DMS53 treated with DMSO at 0.1 percent for 48 hours (cell line): ENCODE measurements around the gene MOV10L1.

Source experiments
- DNase-seq: peaks from one replicate; lab custom pipeline; 2025; ENCODE audit not compliant: unreplicated experiment; lab: John Stamatoyannopoulos, UW

Gene MOV10L1

GRCh38 chr22:50104141-50104544 is 14.3 kb downstream of the MOV10L1 start:
- no peak for DNase-seq

GRCh38 chr22:50105208-50106100 is 15.6 kb downstream of the MOV10L1 start:
- DNase-seq = no peak

GRCh38 chr22:50107529-50107928 is 17.7 kb downstream of the MOV10L1 start:
- no peak for DNase-seq

- DNase-seq = no peak
Observed at GRCh38 chr22:50111056-50111455, 21.2 kb downstream of the MOV10L1 start.

GRCh38 chr22:50112151-50113118 is 22.6 kb downstream of the MOV10L1 start:
- no peak for DNase-seq

- DNase-seq = no peak
Observed at GRCh38 chr22:50114221-50115021, 24.6 kb downstream of the MOV10L1 start.

GRCh38 chr22:50115693-50116092 is 25.9 kb downstream of the MOV10L1 start:
- no peak for DNase-seq

- no peak for DNase-seq
Observed at GRCh38 chr22:50117168-50117762, 27.5 kb downstream of the MOV10L1 start.

- DNase-seq = no peak
Observed at GRCh38 chr22:50118129-50118528, 28.3 kb downstream of the MOV10L1 start.

GRCh38 chr22:50118557-50119168 is 28.9 kb downstream of the MOV10L1 start:
- DNase-seq = no peak

GRCh38 chr22:50119169-50119767 is 29.5 kb downstream of the MOV10L1 start:
- no peak for DNase-seq

- no peak for DNase-seq
Observed at GRCh38 chr22:50119768-50120251, 30.0 kb downstream of the MOV10L1 start.

GRCh38 chr22:50121202-50121740 is 31.5 kb downstream of the MOV10L1 start:
- DNase-seq = no peak

GRCh38 chr22:50123119-50123518 is 33.3 kb downstream of the MOV10L1 start:
- no peak for DNase-seq

GRCh38 chr22:50125029-50125428 is 35.2 kb downstream of the MOV10L1 start:
- no peak for DNase-seq

GRCh38 chr22:50129121-50129736 is 39.4 kb downstream of the MOV10L1 start:
- DNase-seq = no peak

- no peak for DNase-seq
Observed at GRCh38 chr22:50131894-50132293, 42.1 kb downstream of the MOV10L1 start.

- no peak for DNase-seq
Observed at GRCh38 chr22:50134481-50134880, 44.7 kb downstream of the MOV10L1 start.

- no peak for DNase-seq
Observed at GRCh38 chr22:50136581-50137015, 46.8 kb downstream of the MOV10L1 start.
